ENCODE measurements around the gene LIX1L. TPM values are rescaled to one million over a fixed set of nuclear protein-coding genes. Genes with fewer than 3 reads are reported as not detected.

LIX1L gene
- total RNA-seq, result 10 to 100 TPM; 40.7 to 43.3 (median 41.9) TPM

- peak; percentile 89 for ATAC-seq
- H3K27me3 Mint-ChIP-seq (ENCODE audit: low read depth), result no peaks in the 10 kb centered on the region
- H3K4me3 Mint-ChIP-seq, result peak within 1 kb of the TSS; percentile 93
- peaks cover 71% of the 10 kb centered on the region for H3K4me1 Mint-ChIP-seq (ENCODE audit: low read depth)
- H3K36me3 Mint-ChIP-seq (ENCODE audit: insufficient read depth), result no peaks in the 10 kb centered on the region
- H3K9me3 Mint-ChIP-seq, result no peaks in the 10 kb centered on the region
- DNase-seq, result peak; percentile 90
These were observed at the start of gene LIX1L for GRCh38 chr1:145957443-145958319. TSS of gene LIX1L (minus strand) at chr1:145958017. CDS start at chr1:145957927, 90 bp downstream.

- DNase-seq, result no peak
- Mint-ChIP-seq H3K36me3 (ENCODE audit: insufficient read depth) (no peaks in the 10 kb centered on the region), H3K4me1 (ENCODE audit: low read depth) (peaks cover 79% of the 10 kb centered on the region), H3K27me3 (ENCODE audit: low read depth) (no peaks in the 10 kb centered on the region), H3K9me3 (no peaks in the 10 kb centered on the region), H3K4me3 (no peak overlapping the region)
- ATAC-seq, result no peak
These were observed 43.9 kb upstream of the LIX1L start for GRCh38 chr1:146001709-146002108.

- Mint-ChIP-seq H3K9me3 (no peaks in the 10 kb centered on the region), H3K27me3 (ENCODE audit: low read depth) (no peaks in the 10 kb centered on the region), H3K4me1 (ENCODE audit: low read depth) (peaks cover 64% of the 10 kb centered on the region), H3K36me3 (ENCODE audit: insufficient read depth) (peaks cover 10% of the 10 kb centered on the region), H3K4me3 (peak overlapping the region; percentile 85)
- ATAC-seq (no peak), DNase-seq (no peak)
These were observed 41.7 kb upstream of the LIX1L start for GRCh38 chr1:145999321-146000024.

- H3K4me3 Mint-ChIP-seq, result peak overlapping the region; percentile 85
- ATAC-seq (no peak), DNase-seq (no peak)
- H3K9me3 Mint-ChIP-seq, result no peaks in the 10 kb centered on the region
- peaks cover 29% of the 10 kb centered on the region for H3K36me3 Mint-ChIP-seq (ENCODE audit: insufficient read depth)
- H3K4me1 Mint-ChIP-seq (ENCODE audit: low read depth), result peaks cover 69% of the 10 kb centered on the region
- no peaks in the 10 kb centered on the region for H3K27me3 Mint-ChIP-seq (ENCODE audit: low read depth)
These were observed 39.9 kb upstream of the LIX1L start for GRCh38 chr1:145997718-145998023.

- Mint-ChIP-seq H3K4me1 (ENCODE audit: low read depth) (peaks cover 73% of the 10 kb centered on the region), H3K4me3 (peak overlapping the region; percentile 85), H3K36me3 (ENCODE audit: insufficient read depth) (peaks cover 31% of the 10 kb centered on the region), H3K9me3 (no peaks in the 10 kb centered on the region), H3K27me3 (ENCODE audit: low read depth) (no peaks in the 10 kb centered on the region)
- DNase-seq (peak; percentile 44), ATAC-seq (peak; percentile 62 to 65)
These were observed 39.4 kb upstream of the LIX1L start for GRCh38 chr1:145997016-145997717.

- Mint-ChIP-seq H3K36me3 (ENCODE audit: insufficient read depth) (peaks cover 31% of the 10 kb centered on the region), H3K4me3 (peak within 1 kb of the TSS; percentile 85), H3K9me3 (no peaks in the 10 kb centered on the region), H3K27me3 (ENCODE audit: low read depth) (no peaks in the 10 kb centered on the region), H3K4me1 (ENCODE audit: low read depth) (peaks cover 72% of the 10 kb centered on the region)
- ATAC-seq (peak; percentile 91 to 92), DNase-seq (peak; percentile 79)
These were observed 38.7 kb upstream of the LIX1L start, which contains the start of gene TXNIP for GRCh38 chr1:145996433-145997015. TSS of gene TXNIP (minus strand) at chr1:145996579. CDS start at chr1:145996266, 313 bp downstream.

- DNase-seq (no peak), ATAC-seq (no peak)
- Mint-ChIP-seq H3K27me3 (ENCODE audit: low read depth) (no peaks in the 10 kb centered on the region), H3K4me3 (peak overlapping the region; percentile 85), H3K9me3 (no peaks in the 10 kb centered on the region), H3K36me3 (ENCODE audit: insufficient read depth) (peaks cover 31% of the 10 kb centered on the region), H3K4me1 (ENCODE audit: low read depth) (peaks cover 71% of the 10 kb centered on the region)
These were observed 38.2 kb upstream of the LIX1L start for GRCh38 chr1:145995964-145996432.

- H3K9me3 Mint-ChIP-seq, result no peaks in the 10 kb centered on the region
These were observed 37.5 kb upstream of the LIX1L start for GRCh38 chr1:145995148-145995881.

GRCh38 chr1:145994391-145995120 is 36.7 kb upstream of the LIX1L start:
- ATAC-seq, result peak in 1 of 2 donors; percentile 19
- Mint-ChIP-seq H3K4me3 (peak overlapping the region; percentile 85), H3K27me3 (ENCODE audit: low read depth) (no peaks in the 10 kb centered on the region), H3K36me3 (ENCODE audit: insufficient read depth) (peaks cover 31% of the 10 kb centered on the region), H3K9me3 (no peaks in the 10 kb centered on the region), H3K4me1 (ENCODE audit: low read depth) (peaks cover 68% of the 10 kb centered on the region)
- DNase-seq, result no peak

More at GRCh38 chr1:145995148-145995881, 37.5 kb upstream of the LIX1L start:
- DNase-seq, result no peak
- H3K36me3 Mint-ChIP-seq (ENCODE audit: insufficient read depth), result peaks cover 31% of the 10 kb centered on the region
- H3K4me3 Mint-ChIP-seq, result peak overlapping the region; percentile 85
- no peak for ATAC-seq
- peaks cover 75% of the 10 kb centered on the region for H3K4me1 Mint-ChIP-seq (ENCODE audit: low read depth)
- H3K27me3 Mint-ChIP-seq (ENCODE audit: low read depth), result no peaks in the 10 kb centered on the region

GRCh38 chr1:145993618-145994390 is 36.0 kb upstream of the LIX1L start:
- H3K36me3 Mint-ChIP-seq (ENCODE audit: insufficient read depth), result peaks cover 31% of the 10 kb centered on the region
- ATAC-seq (no peak), DNase-seq (no peak)
- peaks cover 63% of the 10 kb centered on the region for H3K4me1 Mint-ChIP-seq (ENCODE audit: low read depth)
- peak overlapping the region; percentile 85 for H3K4me3 Mint-ChIP-seq
- H3K9me3 Mint-ChIP-seq, result no peaks in the 10 kb centered on the region
- H3K27me3 Mint-ChIP-seq (ENCODE audit: low read depth), result no peaks in the 10 kb centered on the region

- ATAC-seq, result no peak
- Mint-ChIP-seq H3K4me1 (ENCODE audit: low read depth) (peaks cover 61% of the 10 kb centered on the region), H3K36me3 (ENCODE audit: insufficient read depth) (peaks cover 31% of the 10 kb centered on the region), H3K4me3 (peak overlapping the region; percentile 85), H3K27me3 (ENCODE audit: low read depth) (no peaks in the 10 kb centered on the region), H3K9me3 (no peaks in the 10 kb centered on the region)
- DNase-seq, result no peak
These were observed 35.3 kb upstream of the LIX1L start for GRCh38 chr1:145992958-145993617.

- H3K4me1 Mint-ChIP-seq (ENCODE audit: low read depth), result peaks cover 60% of the 10 kb centered on the region
- no peaks in the 10 kb centered on the region for H3K9me3 Mint-ChIP-seq
- DNase-seq, result no peak
- no peaks in the 10 kb centered on the region for H3K27me3 Mint-ChIP-seq (ENCODE audit: low read depth)
- peak overlapping the region; percentile 85 for H3K4me3 Mint-ChIP-seq
- peaks cover 31% of the 10 kb centered on the region for H3K36me3 Mint-ChIP-seq (ENCODE audit: insufficient read depth)
- ATAC-seq, result no peak
These were observed 34.7 kb upstream of the LIX1L start for GRCh38 chr1:145992502-145992936.
